HEK293 (cell line): ENCODE data around the gene FTO.

Experiments
- CTCF ChIP-seq: fragments of 450-650 bp; formaldehyde crosslinking; IDR thresholded peaks from 2 replicates; pipeline ENCODE4 v1.5.1; 2016; ENCODE audit warnings: missing biosample characterization, missing genetic modification characterization
- ZNF112 ChIP-seq: fragments of 450-650 bp; formaldehyde crosslinking; IDR thresholded peaks from 2 replicates; pipeline ENCODE4 v1.5.0; 2017; ENCODE audit warnings: missing biosample characterization, missing genetic modification characterization
- ZSCAN16 ChIP-seq: fragments of 450-650 bp; formaldehyde crosslinking; IDR thresholded peaks from 2 replicates; pipeline ENCODE4 v1.5.1; 2016; ENCODE audit warnings: missing biosample characterization, missing genetic modification characterization

DNA sequence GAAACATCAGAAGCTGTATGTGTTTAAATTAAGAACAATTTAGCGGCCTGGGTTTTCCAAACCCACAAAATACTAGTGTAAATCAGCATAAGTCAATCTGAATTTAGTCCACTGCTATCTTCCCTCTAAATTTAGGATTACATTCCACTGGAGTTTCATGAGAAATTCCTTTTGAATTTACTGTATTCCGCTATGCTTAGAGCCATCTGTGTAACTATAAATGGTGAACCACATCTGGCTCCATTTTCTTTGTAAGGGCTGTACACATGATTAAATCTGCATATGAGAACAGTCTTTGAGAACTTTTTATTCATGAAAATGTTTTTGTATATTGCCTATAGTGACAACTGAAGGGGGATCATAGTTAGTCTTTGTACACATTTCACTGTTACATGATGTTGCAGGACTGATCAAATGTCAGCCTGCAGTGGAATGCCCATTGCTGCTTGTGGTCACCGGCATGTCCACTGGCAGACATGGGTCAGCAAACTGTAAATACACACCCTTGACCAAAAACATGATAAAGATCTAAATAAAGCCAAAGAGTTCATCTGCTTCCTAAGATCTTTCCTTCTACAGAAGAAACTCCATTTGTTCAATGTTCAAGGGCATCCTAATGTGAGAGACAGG, 37.1 kb upstream of the FTO start:
- no peak for TF ChIP-seq ZSCAN16 (tag by site-specific recombination)
- no peak for TF ChIP-seq CTCF
- TF ChIP-seq ZNF112 (tag by site-specific recombination), result no peak
